NT2/D1 (cell line): ENCODE results near the gene CERS4.
"Not testable (repeated sequence)": the region's sequence is repeated elsewhere in the genome, so short reads cannot be mapped to it uniquely, and the experiment has no call there.

Experiments used
- SUZ12 ChIP-seq: IDR thresholded peaks from 2 replicates; pipeline ENCODE4 v1.6.1; 2011; ENCODE audit not compliant: insufficient read length, insufficient read depth; ENCODE audit errors: extremely low read depth
- YY1 ChIP-seq: IDR thresholded peaks from 2 replicates; pipeline ENCODE4 v1.6.1; 2011; ENCODE audit not compliant: insufficient read length, insufficient read depth
- ZNF274 ChIP-seq: IDR thresholded peaks from 2 replicates; pipeline ENCODE4 v1.6.1; 2011; ENCODE audit warnings: mild to moderate bottlenecking, low read depth, low read length

- not testable (repeated sequence) for TF ChIP-seq YY1, ZNF274, SUZ12
Measured at GRCh38 chr19:8264248-8264647, 55.1 kb downstream of the CERS4 start.
